Suppressor macrophage treated with lipopolysaccharide for 4 hours (primary cell): ENCODE results near the gene RASL12.
A peak's percentile ranks its signal among the peaks of the same experiment; 100 is the strongest.
"Not testable (repeated sequence)": the region's sequence is repeated elsewhere in the genome, so short reads cannot be mapped to it uniquely, and the experiment has no call there.

Source experiments
- DNase-seq: peaks from one replicate; pipeline ENCODE4 v3.0.0-alpha.2; 2020

Gene RASL12

DNA sequence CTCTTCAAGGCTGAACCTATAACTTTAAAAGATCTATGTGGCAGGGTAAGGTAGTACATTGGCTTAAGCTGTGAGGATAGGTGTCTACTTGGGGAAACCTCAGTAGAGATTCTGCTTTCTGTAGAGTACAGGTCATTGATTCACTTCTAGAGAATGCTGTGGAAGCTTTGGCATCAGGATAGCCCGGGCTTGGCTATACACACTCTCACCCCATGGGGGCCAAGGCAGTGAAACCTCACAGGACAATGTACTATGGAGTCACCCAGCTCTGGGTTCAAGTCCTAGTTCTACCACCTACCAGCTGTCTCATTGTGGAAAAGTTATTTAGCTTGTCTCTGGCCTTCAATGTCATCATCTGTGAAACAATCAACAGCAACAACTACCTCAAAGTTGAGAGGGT lies 47.4 kb downstream of the RASL12 start:
- no peak for DNase-seq

DNA sequence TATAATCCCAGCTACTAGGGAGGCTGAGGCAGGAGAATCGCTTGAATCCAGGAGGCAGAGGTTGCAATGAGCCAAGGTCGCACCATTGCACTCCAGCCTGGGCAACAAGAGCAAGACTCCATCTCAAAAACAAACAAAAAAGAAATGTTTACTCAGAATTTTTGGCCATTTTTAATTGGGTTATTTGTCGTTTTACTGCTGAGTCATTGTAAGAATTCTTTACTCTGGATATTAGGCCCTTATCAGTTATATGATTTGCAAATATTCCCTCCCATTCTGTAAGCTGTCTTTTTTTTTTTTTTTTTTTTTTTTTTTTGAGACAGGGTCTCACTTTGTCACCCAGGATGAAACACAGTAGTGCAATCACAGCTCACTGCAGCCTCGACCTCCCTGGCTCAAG lies 56.6 kb downstream of the RASL12 start:
- not testable (repeated sequence) for DNase-seq

DNA sequence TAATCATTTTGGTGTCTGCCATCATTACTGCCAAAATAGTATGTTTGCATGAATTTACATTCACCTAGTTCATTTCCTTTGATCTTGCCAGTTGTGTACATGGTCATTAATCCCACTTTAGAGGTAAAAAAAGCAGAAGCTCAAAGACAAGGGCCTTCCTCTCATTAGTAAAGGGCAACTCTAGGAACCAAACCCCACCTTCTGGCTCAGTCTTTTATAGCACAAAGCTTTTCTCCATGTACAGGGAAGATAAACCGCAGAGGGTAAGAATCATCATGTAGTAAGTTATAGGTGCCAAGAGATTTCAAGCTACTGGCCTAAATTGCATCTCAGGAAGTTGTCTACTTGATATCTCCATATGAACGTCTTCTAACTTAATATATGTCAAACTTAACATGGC lies 58.8 kb downstream of the RASL12 start:
- DNase-seq, result peak; percentile 30

DNA sequence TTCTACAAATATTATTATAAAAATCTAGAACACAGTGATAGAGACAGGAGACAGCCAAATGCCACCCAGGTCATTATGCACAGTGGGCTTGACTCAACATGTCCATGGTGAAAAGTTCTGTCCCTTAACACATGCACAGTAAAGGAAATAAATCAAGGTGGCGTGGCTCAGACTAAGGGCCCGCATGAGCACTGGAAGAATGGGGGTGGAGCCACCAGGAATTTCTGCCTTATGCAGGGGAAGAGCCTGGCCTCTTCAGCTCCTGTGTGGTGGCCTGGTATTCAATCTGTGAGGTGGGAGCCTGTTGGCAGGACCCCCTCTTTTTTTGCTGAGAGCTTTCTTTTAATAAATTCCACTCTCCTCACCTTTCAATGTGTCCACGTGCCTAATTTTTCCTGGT lies 60.9 kb downstream of the RASL12 start:
- DNase-seq, result no peak

DNA sequence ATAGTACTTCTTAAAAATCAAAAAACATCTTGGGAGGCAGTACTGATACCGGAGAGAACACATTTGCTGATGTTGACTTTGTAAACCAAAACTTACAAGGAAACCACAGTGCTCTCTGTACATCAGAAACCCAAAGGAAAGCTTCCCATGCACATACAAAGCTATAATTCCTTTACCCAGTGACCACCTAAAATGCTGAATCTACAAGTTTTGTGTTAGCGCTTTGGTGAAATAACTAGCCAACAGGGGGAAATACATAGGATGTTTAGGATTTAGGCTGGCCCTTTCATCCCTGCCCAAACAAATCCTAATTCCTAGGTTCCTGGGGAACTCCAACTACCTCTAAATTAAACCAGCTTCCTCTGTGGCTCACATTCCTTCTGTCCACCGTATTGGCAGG lies 62.8 kb downstream of the RASL12 start:
- DNase-seq, result no peak
